Progenitor cell of endocrine pancreas (in vitro differentiated cells): Measurements from ENCODE around the gene U2AF1L4. TPM values are rescaled to one million over a fixed set of nuclear protein-coding genes. Genes with fewer than 3 reads are reported as not detected.

Source experiments
- DNase-seq: peaks from one replicate; pipeline ENCODE4 v3.0.0; 2021; ENCODE audit warnings: low spot score; ENCODE audit not compliant: unreplicated experiment
- H3K27ac Mint-ChIP-seq: 2 replicates; pipeline ENCODE4 v1.8.0; 2021; ENCODE audit warnings: mild to moderate bottlenecking, moderate library complexity, mixed read lengths
- H3K27me3 Mint-ChIP-seq: 2 replicates; pipeline ENCODE4 v1.8.0; 2021; ENCODE audit warnings: mixed read lengths
- H3K36me3 Mint-ChIP-seq: 2 replicates; pipeline ENCODE4 v1.8.0; 2022; ENCODE audit warnings: mixed read lengths; ENCODE audit not compliant: insufficient read depth
- H3K4me1 Mint-ChIP-seq: 2 replicates; pipeline ENCODE4 v1.8.0; 2021; ENCODE audit warnings: low read depth, mixed read lengths
- H3K4me3 Mint-ChIP-seq: 2 replicates; pipeline ENCODE4 v1.8.0; 2021; ENCODE audit warnings: low read depth, mild to moderate bottlenecking, moderate library complexity, mixed read lengths
- H3K9me3 Mint-ChIP-seq: 2 replicates; pipeline ENCODE4 v1.8.0; 2021; ENCODE audit warnings: low read depth, mixed read lengths
- CTCF ChIP-seq: fragments of 200-600 bp; sonication (generic); IDR thresholded peaks from one replicate; pipeline ENCODE4 v1.5.0; 2021; ENCODE audit warnings: antibody characterized with exemption, mild to moderate bottlenecking; ENCODE audit not compliant: unreplicated experiment
- total RNA-seq: library from RNA; stranded (reverse); gene quantifications from 2 replicates; pipeline ENCODE4 v1.2.1, GENCODE V29; 2021

The U2AF1L4 gene
- total RNA-seq, 1 donor from 2014 or later = 37.4 TPM

GRCh38 chr19:35751839-35752745, 6.9 kb upstream of the U2AF1L4 start:
- DNase-seq = no peak
- Mint-ChIP-seq H3K36me3 (peaks cover 16% of the 10 kb centered on the region), H3K27me3 (peaks cover 20% of the 10 kb centered on the region), H3K27ac (no peak overlapping the region), H3K4me3 (no peak overlapping the region), H3K4me1 (peaks cover 20% of the 10 kb centered on the region), H3K9me3 (no peaks in the 10 kb centered on the region)
- TF ChIP-seq CTCF = no peak

GRCh38 chr19:35750167-35750566, 4.9 kb upstream of the U2AF1L4 start:
- H3K27ac Mint-ChIP-seq = no peak overlapping the region
- H3K4me3 Mint-ChIP-seq = peak overlapping the region; percentile 49
- H3K36me3 Mint-ChIP-seq = peaks cover 14% of the 10 kb centered on the region
- no peaks in the 10 kb centered on the region for H3K9me3 Mint-ChIP-seq
- TF ChIP-seq CTCF = no peak
- H3K4me1 Mint-ChIP-seq = peaks cover 27% of the 10 kb centered on the region
- DNase-seq = no peak
- peaks cover 12% of the 10 kb centered on the region for H3K27me3 Mint-ChIP-seq

GRCh38 chr19:35748106-35749020, 3.1 kb upstream of the U2AF1L4 start, which contains the start of gene LIN37:
TSS of gene LIN37 (plus strand) at chr19:35748576. CDS start at chr19:35748725, 149 bp downstream.
- Mint-ChIP-seq H3K36me3 (peaks cover 4% of the 10 kb centered on the region), H3K4me3 (peak within 1 kb of the TSS; percentile 98), H3K27me3 (no peaks in the 10 kb centered on the region), H3K4me1 (peaks cover 30% of the 10 kb centered on the region), H3K9me3 (no peaks in the 10 kb centered on the region), H3K27ac (peak within 1 kb of the TSS; percentile 90)
- DNase-seq = peak; percentile 97
- TF ChIP-seq CTCF = no peak

- Mint-ChIP-seq H3K9me3 (no peaks in the 10 kb centered on the region), H3K36me3 (peaks cover 3% of the 10 kb centered on the region), H3K27me3 (no peaks in the 10 kb centered on the region), H3K4me3 (peak overlapping the region; percentile 98), H3K27ac (peak overlapping the region; percentile 100), H3K4me1 (peaks cover 30% of the 10 kb centered on the region)
- DNase-seq = no peak
- TF ChIP-seq CTCF = no peak
Measured at GRCh38 chr19:35746531-35746930, 1.3 kb upstream of the U2AF1L4 start.

GRCh38 chr19:35746087-35746462, 857 bp upstream of the U2AF1L4 start:
- Mint-ChIP-seq H3K36me3 (peaks cover 3% of the 10 kb centered on the region), H3K4me3 (peak overlapping the region; percentile 98), H3K9me3 (no peaks in the 10 kb centered on the region), H3K27me3 (no peaks in the 10 kb centered on the region), H3K4me1 (peaks cover 30% of the 10 kb centered on the region), H3K27ac (peak overlapping the region; percentile 100)
- no peak for DNase-seq
- TF ChIP-seq CTCF = no peak
